ENCODE results near the gene DOCK3. TPM values are rescaled to one million over a fixed set of nuclear protein-coding genes. Genes with fewer than 3 reads are reported as not detected.

DOCK3 gene
- total and polyA plus RNA-seq, 9 donors, result 0.04 to 0.71 (median 0.27) TPM; not detected in 1

DNA sequence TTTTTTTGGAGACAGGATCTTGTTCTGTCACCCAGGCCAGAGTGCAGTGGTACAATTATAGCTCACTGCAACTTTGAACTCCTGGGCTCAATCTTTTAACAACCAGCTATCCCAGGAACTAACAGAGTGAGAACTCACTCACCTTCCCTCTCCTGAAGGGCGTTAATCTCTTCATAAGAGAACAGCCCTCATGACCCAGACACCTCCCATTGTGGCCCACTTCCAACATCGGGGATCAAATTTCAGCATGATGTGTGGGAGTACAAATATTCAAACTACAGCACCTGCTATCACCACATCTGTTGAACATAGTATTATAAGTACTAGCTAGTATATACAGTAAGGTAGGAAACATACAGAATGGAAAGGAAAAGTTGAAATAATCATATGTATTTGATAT, 132.5 kb downstream of the DOCK3 start:
- Histone ChIP-seq H3K4me1 (ENCODE audit: insufficient read depth) (no peaks in the 10 kb centered on the region), H3K27me3 (no peaks in the 10 kb centered on the region), H3K4me3 (no peak overlapping the region), H3K36me3 (no peaks in the 10 kb centered on the region), H3K27ac (no peak overlapping the region), H3K9me3 (no peaks in the 10 kb centered on the region)
- DNase-seq, result no peak
- WGBS, 3 donors, result 40 to 45% (median 44%) methylated on average over 2 of the region's 2 CpGs
- intact Hi-C loops (cut with DNase I), result no loop called here
- TF ChIP-seq EP300 (IDR thresholded peaks at IDR 0.05), result no peak
- TF ChIP-seq POLR2A (IDR thresholded peaks at IDR 0.05), result no peak
- TF ChIP-seq, protein P1, sequence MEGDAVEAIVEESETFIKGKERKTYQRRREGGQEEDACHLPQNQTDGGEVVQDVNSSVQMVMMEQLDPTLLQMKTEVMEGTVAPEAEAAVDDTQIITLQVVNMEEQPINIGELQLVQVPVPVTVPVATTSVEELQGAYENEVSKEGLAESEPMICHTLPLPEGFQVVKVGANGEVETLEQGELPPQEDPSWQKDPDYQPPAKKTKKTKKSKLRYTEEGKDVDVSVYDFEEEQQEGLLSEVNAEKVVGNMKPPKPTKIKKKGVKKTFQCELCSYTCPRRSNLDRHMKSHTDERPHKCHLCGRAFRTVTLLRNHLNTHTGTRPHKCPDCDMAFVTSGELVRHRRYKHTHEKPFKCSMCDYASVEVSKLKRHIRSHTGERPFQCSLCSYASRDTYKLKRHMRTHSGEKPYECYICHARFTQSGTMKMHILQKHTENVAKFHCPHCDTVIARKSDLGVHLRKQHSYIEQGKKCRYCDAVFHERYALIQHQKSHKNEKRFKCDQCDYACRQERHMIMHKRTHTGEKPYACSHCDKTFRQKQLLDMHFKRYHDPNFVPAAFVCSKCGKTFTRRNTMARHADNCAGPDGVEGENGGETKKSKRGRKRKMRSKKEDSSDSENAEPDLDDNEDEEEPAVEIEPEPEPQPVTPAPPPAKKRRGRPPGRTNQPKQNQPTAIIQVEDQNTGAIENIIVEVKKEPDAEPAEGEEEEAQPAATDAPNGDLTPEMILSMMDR (IDR thresholded peaks at IDR 0.05), result no peak

DNA sequence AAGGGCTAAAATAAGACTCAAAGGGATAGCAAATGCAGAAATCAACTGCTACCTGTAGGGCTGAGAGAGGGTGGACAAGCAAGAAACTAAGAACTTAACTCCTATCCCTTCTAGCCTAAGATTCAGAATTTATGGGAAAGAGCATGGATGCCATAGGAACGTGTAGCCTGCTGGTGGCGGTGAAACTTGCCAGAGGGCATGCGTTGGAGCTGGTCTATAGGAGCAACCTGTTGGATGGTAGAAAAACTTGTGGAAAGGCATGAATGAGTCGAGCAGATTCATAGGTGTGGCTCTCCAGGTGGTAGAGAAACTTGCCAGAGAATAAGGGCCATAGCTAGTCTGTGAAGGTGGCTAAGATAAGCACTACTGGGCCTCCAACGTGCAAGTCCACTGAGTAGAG, 137.2 kb downstream of the DOCK3 start:
- Histone ChIP-seq H3K27me3 (no peaks in the 10 kb centered on the region), H3K27ac (no peak overlapping the region), H3K4me3 (no peak overlapping the region), H3K36me3 (no peaks in the 10 kb centered on the region), H3K4me1 (ENCODE audit: insufficient read depth) (no peaks in the 10 kb centered on the region), H3K9me3 (no peaks in the 10 kb centered on the region)
- no peak for TF ChIP-seq POLR2A (IDR thresholded peaks at IDR 0.05)
- TF ChIP-seq EP300 (IDR thresholded peaks at IDR 0.05), result no peak
- TF ChIP-seq, protein P1 (IDR thresholded peaks at IDR 0.05), result no peak
- no peak for DNase-seq
- WGBS, 3 donors, result 74 to 84% (median 80%) methylated on average over 5 of the region's 5 CpGs
- intact Hi-C loops (cut with DNase I), result no loop called here

DNA sequence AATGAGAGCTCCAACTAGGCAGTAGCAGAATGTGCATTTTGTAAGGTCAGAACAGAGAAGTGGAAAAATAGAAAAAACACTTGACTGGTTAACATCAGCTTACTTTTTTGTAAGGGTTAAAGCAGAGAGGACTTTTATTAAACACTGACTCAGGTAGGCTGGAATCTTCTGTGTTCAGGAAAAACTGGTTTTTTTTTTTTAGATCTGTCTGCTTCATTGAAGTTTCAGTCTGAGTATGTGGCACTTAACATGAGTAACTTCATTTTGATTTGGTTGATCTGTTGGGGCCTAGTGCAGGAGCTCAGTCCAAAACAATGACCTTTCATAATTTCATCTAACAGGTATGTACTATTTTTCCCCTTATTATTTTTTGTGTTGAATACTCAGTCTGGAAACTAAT, 141.1 kb downstream of the DOCK3 start:
- no peak for DNase-seq
- intact Hi-C loops (cut with DNase I), result no loop called here
- TF ChIP-seq, protein P1 (IDR thresholded peaks at IDR 0.05), result no peak
- TF ChIP-seq EP300 (IDR thresholded peaks at IDR 0.05), result no peak
- no peak for TF ChIP-seq POLR2A (IDR thresholded peaks at IDR 0.05)
- no peak overlapping the region for H3K27ac ChIP-seq
- no peaks in the 10 kb centered on the region for H3K4me1 ChIP-seq (ENCODE audit: insufficient read depth)
- H3K4me3 ChIP-seq, result no peak overlapping the region
- H3K27me3 ChIP-seq, result no peaks in the 10 kb centered on the region
- H3K36me3 ChIP-seq, result no peaks in the 10 kb centered on the region
- no peaks in the 10 kb centered on the region for H3K9me3 ChIP-seq

DNA sequence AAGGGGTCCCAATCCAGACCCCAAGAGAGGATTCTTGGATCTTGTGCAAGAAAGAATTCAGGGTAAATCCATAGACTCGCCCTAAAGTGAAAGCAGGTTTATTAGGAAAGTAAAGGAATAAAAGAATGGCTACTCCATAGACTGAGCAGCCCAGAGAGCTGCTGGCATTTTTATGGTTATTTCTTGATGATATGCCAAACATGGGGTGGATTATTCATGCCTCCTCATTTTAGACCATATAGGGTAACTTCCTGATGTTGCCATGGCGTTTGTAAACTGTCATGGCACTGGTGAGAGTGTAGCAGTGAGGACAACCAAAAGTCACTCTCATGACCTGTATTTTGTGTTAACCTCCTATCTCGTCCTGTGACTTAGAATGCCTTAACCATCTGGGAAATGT, 142.2 kb downstream of the DOCK3 start:
- Histone ChIP-seq H3K27me3 (no peaks in the 10 kb centered on the region), H3K4me3 (no peak overlapping the region), H3K9me3 (no peaks in the 10 kb centered on the region), H3K27ac (no peak overlapping the region), H3K4me1 (ENCODE audit: insufficient read depth) (no peaks in the 10 kb centered on the region), H3K36me3 (no peaks in the 10 kb centered on the region)
- no peak for DNase-seq
- TF ChIP-seq, protein P1 (IDR thresholded peaks at IDR 0.05), result no peak
- TF ChIP-seq EP300 (IDR thresholded peaks at IDR 0.05) (no peak), POLR2A (IDR thresholded peaks at IDR 0.05) (no peak)
- intact Hi-C loops (cut with DNase I), result no loop called here
- WGBS, 3 donors, result 41 to 68% (median 52%) methylated on average over 3 of the region's 3 CpGs

Data from ovary (tissue), 9 donors.